Kidney (tissue), 14 donors: Measurements from ENCODE around the gene FGGY. TPM values are rescaled to one million over a fixed set of nuclear protein-coding genes. Genes with fewer than 3 reads are reported as not detected.

ENCODE experiments used
- DNase-seq, 5 donors: peaks; one replicate each; pipeline ENCODE4 v3.0.0-alpha.2; 2013 to 2020
- FAIRE-seq: peaks from 2 replicates; lab custom pipeline; 2012; peaks lifted over from hg19 to GRCh38; lab: Jason Lieb, UNC
- H3K27ac ChIP-seq, 2 donors: one replicate each; pipeline ENCODE4 v1.7.0; 2013; ENCODE audit warnings: low read depth in 2 of 2, low read length in 2 of 2, inconsistent platforms in 1 of 2
- H3K27me3 ChIP-seq: one replicate; pipeline ENCODE4 v1.7.1; 2013; ENCODE audit warnings: low read length, inconsistent platforms; ENCODE audit not compliant: control insufficient read depth, insufficient read depth
- H3K36me3 ChIP-seq, 3 donors: one replicate each; pipeline versions ENCODE4 v1.7.0 to v1.7.1; 2013; ENCODE audit warnings: low read length in 3 of 3, control low read depth in 1 of 3, inconsistent platforms in 1 of 3; ENCODE audit not compliant: insufficient read depth in 3 of 3, control insufficient read depth in 2 of 3
- H3K4me1 ChIP-seq, 3 donors: one replicate each; pipeline versions ENCODE4 v1.7.0 to v1.7.1; 2013; ENCODE audit warnings: low read length in 3 of 3, inconsistent platforms in 1 of 3, low read depth in 1 of 3; ENCODE audit not compliant: control insufficient read depth in 2 of 3, insufficient read depth in 2 of 3
- H3K4me3 ChIP-seq, 3 donors: one replicate each; pipeline versions ENCODE4 v1.7.0 to v1.8.1; 2013; ENCODE audit warnings: low read length in 3 of 3, control low read depth in 1 of 3, inconsistent platforms in 1 of 3
- H3K9ac ChIP-seq, 3 donors: one replicate each; pipeline versions ENCODE4 v1.7.0 to v1.7.1; 2013; ENCODE audit warnings: low read length in 3 of 3, control low read depth in 1 of 3, inconsistent platforms in 1 of 3
- H3K9me3 ChIP-seq, 3 donors: one replicate each; pipeline versions ENCODE4 v1.7.0 to v1.7.1; 2013; ENCODE audit warnings: low read length in 3 of 3, control low read depth in 1 of 3, inconsistent platforms in 1 of 3; ENCODE audit not compliant: control insufficient read depth in 2 of 3, insufficient read depth in 1 of 3
- CTCF ChIP-seq: IDR thresholded peaks from 3 replicates; pipeline ENCODE4 v1.5.1; 2012; ENCODE audit warnings: mild to moderate bottlenecking, moderate library complexity, borderline replicate concordance; ENCODE audit not compliant: insufficient read depth; ENCODE audit errors: extremely low read depth
- intact Hi-C: fragments of 100-400 bp; cut with DNase I; formaldehyde crosslinking; loops from one replicate; pipeline ENCODE4 v1.11.1; 2022
- polyA plus RNA-seq: library from polyadenylated mRNA; stranded (reverse); fragments of 350-450 nt; fragmentation: Illumina TruSeq; extraction: RNeasy Lipid Tissue Mini Kit (QIAGEN cat#74804); gene quantifications from one replicate; pipeline ENCODE4 v1.2.3, GENCODE V29; 2014; ENCODE audit warnings: low read depth, low replicate concordance; ENCODE audit not compliant: insufficient read depth
- total RNA-seq: library from RNA; stranded (reverse); fragmentation: NEBNext Ultra II Directional; extraction: Animal tissue kit (Norgen Biotek cat#: 25700); gene quantifications from one replicate; pipeline ENCODE4 v1.2.1, GENCODE V29; 2021
- donor health status: control.
- donor health status: control.
- donor health status: control.
- donor health status: control.
- donor health status: control.
- donor health status: DM: yes; HTN: yes; CAD: no.
- donor health status: Normal renal cell carcinoma (clear cell type).

The FGGY gene
- total and polyA plus RNA-seq, 2 donors from 2014 or later, result 11.2 to 31.0 TPM

GRCh38 chr1:59302871-59303270 is 6.0 kb downstream of the FGGY start:
- no peaks in the 10 kb centered on the region for H3K36me3 ChIP-seq
- intact Hi-C loops, result no loop called here
- no peak overlapping the region for H3K27ac ChIP-seq
- no peak for TF ChIP-seq CTCF
- H3K4me3 ChIP-seq, result no peak overlapping the region
- no peaks in the 10 kb centered on the region for H3K27me3 ChIP-seq
- H3K9me3 ChIP-seq, result peaks cover 0 to 5% (median 0%) of the 10 kb centered on the region in 3 donors
- H3K4me1 ChIP-seq, result peaks cover 0 to 9% (median 6%) of the 10 kb centered on the region in 3 donors
- DNase-seq (no peak), FAIRE-seq (no peak)
- H3K9ac ChIP-seq, result no peak overlapping the region

- no peak overlapping the region for H3K9ac ChIP-seq
- intact Hi-C loops, result no loop called here
- FAIRE-seq, result no peak
Measured at GRCh38 chr1:59305188-59305587, 8.3 kb downstream of the FGGY start.

GRCh38 chr1:59307591-59307990 is 10.7 kb downstream of the FGGY start:
- TF ChIP-seq CTCF, result no peak
- intact Hi-C loops, result no loop called here
- no peak for FAIRE-seq

More at GRCh38 chr1:59305188-59305587, 8.3 kb downstream of the FGGY start:
- peaks cover 0 to 5% (median 0%) of the 10 kb centered on the region in 3 donors for H3K9me3 ChIP-seq
- no peak for TF ChIP-seq CTCF
- H3K27me3 ChIP-seq, result no peaks in the 10 kb centered on the region
- no peak for DNase-seq
- no peaks in the 10 kb centered on the region for H3K36me3 ChIP-seq
- no peaks in the 10 kb centered on the region for H3K4me1 ChIP-seq
- no peak overlapping the region for H3K4me3 ChIP-seq
- H3K27ac ChIP-seq, result no peak overlapping the region

GRCh38 chr1:59308839-59309238 is 11.9 kb downstream of the FGGY start:
- Histone ChIP-seq H3K27ac (no peak overlapping the region), H3K36me3 (no peaks in the 10 kb centered on the region), H3K4me3 (no peak overlapping the region), H3K9me3 (peaks cover 0 to 5% (median 0%) of the 10 kb centered on the region in 3 donors), H3K27me3 (no peaks in the 10 kb centered on the region), H3K9ac (no peak overlapping the region), H3K4me1 (no peaks in the 10 kb centered on the region)
- no peak for TF ChIP-seq CTCF
- DNase-seq (no peak), FAIRE-seq (peak; percentile 3)
- intact Hi-C loops, result no loop called here

More at GRCh38 chr1:59307591-59307990, 10.7 kb downstream of the FGGY start:
- no peak overlapping the region for H3K9ac ChIP-seq
- no peaks in the 10 kb centered on the region for H3K27me3 ChIP-seq
- DNase-seq, result no peak
- H3K9me3 ChIP-seq, result peaks cover 0 to 5% (median 0%) of the 10 kb centered on the region in 3 donors
- H3K4me3 ChIP-seq, result no peak overlapping the region
- H3K27ac ChIP-seq, result no peak overlapping the region
- H3K4me1 ChIP-seq, result no peaks in the 10 kb centered on the region
- no peaks in the 10 kb centered on the region for H3K36me3 ChIP-seq
